IPS-NIHi7 (cell line): Measurements from ENCODE around the gene DCDC2C.

ENCODE experiments used
- DNase-seq: peaks from one replicate; pipeline ENCODE4 v3.0.0; 2012; ENCODE audit warnings: mixed read lengths; ENCODE audit errors: extremely low spot score

Gene DCDC2C

DNA sequence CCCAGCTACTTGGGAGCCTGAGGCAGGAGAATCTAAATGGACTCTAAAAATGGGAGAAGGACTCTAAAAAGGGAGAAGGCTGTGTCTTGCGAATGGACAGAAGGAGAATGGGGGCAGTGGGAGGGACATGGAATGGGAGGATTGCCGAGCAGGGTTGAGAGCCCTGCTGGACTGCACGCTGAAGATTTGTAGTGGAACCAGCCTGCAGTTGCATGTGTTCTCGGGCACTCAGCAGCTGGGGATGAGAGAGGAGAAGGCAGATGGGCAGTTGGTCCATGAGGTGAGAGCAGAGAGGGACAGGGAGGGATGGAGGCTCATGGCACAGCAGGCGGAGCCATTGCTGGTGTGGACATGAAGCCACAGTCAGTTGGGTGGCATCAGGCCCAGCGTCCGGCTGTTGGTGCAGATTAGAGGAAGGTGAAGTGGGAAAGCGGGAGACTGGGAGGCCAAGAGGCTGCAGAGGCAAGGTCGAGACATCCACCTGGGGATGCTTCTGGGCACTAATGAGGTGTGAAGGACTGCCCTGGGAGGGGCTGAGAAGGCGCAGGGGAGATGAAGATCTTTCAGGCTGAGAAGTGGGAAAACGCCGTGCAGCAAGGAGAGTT, 40.7 kb downstream of the DCDC2C start:
- DNase-seq = no peak

DNA sequence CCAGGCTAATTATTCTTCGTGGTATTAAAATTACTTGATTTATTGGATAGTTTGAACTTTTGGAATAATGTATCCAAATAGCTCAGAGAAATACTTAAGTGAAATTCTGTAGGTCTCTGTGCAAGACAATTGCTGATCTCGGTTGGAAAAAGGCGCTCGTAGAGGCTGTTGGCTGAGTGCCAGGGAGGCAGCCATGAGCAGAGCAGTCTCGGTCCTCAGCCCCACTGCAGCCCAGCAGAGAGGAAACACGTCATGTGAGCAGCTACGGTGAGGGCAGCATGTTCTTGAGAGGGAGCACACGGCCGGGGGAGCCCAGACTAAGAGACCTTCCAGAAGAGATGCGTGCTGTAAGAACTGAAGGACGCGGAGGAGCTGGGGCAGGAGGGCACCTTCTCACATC, 42.5 kb downstream of the DCDC2C start:
- DNase-seq = no peak

DNA sequence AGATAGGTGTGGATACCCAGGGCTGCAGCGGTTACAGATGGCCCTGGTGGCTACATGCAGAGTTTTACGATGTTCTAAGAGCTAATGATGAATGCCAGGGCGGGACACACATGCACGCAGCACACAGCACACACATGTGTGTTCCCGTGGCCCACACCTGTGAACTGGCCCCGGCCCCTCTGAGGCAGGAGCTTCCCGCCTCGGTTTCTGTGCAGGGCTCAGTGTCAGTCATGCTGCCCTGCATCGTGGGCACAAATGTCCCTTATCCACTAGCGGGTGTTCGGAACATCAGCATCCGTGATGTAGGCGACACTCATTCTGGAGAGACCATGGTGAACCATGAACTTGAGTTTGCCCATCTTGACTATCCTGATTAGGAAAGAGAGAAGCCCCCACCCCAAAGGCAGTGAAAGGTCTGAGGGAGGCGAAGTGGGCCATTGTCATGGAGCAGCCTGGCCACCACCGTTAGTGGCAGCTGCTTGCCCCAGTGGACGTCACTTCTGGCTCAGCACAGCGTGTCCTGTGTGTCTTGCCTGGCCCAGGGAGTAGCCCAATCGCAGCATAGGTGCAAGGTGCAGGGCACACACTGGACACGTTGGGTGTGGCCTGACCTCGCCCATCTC, 43.8 kb downstream of the DCDC2C start:
- no peak for DNase-seq

DNA sequence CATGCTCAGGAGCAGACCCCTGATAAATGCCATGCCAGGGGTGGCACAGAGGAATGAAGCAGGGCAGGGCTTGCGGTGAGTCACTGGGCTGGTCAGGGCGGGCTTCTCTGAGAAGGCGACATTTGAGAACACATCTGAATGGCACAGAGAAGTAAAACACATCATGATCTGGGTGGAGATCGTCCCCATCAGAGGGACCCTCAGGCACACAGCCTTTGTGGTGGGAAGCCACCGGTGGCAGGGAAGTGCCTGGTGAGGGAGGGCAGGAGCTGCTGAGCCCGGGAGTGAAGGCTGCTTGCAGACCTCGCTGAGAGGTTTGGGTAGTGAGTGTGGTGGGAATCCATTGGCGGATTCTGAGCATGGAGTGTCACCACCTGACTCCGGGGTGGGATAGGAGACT, 44.5 kb downstream of the DCDC2C start:
- no peak for DNase-seq

DNA sequence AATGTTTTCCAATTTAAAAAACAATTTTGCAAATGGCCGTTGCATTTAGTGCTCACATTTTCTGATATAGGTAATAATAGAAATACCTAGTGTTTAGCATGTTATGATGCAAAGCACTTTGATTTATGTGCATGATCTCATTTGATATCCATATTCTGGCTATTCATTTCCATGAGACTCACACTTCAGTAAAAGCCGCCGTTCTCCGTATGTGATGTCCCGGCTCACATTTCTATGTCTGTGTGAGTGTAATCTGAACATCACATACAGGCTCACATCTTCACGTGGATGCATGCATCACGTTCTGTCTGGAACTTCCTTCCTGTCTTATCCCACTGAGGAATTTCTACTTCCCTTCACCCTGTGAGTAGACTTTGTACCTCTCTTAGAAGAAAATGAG, 45.8 kb downstream of the DCDC2C start:
- DNase-seq = no peak

DNA sequence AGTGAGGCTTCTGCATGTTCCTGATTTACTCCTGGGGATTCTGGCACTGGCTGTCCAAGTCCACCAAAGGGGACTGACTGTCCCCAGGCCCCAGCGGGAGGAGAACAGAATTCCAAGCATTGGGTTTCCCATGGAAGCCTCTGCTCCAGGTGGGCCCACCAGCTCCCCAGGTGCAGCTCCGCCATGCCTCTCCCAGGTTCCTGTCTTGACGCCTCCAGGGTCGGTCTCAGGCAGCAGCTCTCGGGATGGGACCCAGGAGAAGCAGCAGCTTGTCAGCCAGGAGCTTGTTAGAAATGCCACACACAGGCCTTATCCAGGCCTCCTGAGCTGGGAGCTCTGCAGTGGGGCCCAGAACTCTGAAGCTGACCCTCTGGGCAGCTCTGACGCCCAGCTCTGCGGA, 47.9 kb downstream of the DCDC2C start:
- no peak for DNase-seq

DNA sequence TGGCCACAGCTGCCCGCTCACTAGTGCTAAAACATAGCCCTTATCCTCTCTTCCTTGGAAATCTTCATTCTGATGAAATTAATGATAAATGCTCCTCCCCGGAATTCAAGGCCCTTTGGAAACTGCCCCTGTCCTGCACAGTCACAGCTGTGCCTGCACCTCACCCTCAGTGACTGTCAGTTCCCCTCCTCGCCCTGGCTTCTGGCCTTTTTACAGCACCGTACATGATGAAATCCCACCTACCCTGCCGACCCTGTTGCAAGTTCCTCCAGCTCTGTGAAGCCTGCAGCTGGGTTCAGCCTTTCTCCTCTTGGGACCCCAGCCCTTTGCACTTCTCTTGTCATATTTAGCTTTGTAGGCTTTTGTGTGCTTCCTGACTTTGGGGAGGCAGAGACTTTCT, 48.4 kb downstream of the DCDC2C start:
- DNase-seq = no peak

DNA sequence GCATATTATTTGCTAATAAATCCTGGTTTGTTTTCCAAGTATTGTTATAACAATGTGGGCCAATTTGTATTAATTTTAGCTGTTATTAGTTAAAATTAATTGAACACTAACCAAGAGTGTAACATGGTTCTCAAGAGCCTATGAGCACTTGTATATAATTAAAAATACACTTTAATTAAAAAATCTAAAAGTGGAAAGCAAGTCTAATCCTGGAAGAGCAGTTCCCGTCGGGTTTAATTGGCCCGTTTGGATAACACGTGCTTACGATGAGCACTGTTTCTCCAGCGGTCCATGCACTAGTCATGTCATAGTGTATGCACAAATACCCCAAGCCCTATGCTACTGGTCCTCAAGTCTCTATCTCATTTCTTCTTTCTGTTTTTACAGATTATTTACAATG, 49.0 kb downstream of the DCDC2C start:
- DNase-seq = no peak

DNA sequence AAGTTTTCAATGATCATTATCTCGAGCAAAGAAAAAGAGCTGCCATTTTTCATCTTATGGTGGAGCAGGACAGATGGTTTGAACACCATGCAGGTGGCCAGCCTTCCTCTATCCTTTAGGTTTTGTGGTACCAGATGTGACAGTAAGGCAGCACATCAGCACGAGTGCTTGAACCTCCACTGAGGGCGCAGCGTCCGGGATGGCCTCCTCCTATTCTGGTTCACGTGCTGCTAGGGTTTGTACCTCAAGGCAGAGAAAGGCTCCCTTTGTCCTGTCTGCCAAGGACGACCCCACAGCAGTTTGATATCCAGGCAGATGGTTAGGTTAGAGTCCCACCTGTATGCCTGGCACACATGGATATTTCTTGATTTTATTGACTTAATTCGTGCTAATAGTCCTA, 50.2 kb downstream of the DCDC2C start:
- DNase-seq = no peak

DNA sequence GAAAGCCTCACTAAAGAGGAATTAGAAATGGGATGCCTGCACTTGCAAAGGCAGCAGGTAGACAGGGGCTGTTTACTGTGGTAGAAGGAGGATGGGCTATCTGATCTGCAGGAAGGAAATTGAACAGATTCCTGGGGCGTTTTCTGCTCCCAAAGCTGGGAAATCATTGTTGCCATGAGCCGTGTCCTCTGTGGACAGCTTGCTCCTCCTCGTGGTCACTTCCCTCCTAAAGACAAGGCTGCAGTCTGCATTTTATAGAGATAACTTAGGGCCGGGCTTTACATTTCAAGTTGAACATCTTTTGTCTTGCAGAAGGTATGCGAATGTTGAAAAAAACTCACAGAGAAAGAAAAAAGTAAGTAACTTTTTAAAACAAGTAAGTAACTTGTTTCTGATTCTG, 50.9 kb downstream of the DCDC2C start:
- no peak for DNase-seq

DNA sequence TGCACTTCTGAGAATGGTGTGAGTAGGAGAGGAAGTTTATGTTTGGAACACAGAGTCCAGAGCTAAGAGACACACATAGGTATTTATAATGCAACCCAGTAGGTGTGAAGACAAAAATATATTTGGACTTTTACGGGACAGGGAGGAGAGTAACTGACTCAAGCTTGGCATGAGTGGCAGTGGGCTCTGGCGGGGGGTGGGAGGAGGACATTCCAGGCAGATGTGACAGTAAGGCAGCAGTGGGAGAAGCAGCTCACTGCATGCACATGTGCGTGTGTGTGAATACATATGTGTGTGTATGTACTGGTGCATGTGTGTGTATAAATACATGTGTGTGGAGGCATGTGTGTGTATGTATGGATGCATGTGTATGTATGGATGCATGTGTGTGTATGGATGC, 51.4 kb downstream of the DCDC2C start:
- DNase-seq = no peak

DNA sequence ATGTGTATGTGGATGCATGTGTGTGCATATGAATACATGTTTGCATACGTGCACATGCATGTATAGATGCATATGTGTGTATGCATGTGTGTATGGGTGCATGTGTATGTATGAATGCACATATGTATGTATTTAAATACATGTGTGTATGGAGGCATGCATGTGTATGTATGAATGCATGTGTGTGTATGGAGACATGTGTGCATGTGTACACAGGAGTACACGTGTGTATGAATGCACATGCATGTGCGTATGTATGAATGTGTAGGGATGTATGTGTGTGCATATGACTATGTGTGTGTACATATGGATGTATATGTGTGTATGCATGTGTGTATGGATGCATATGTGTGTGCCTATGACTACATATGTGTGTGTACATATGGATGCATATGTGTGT, 51.9 kb downstream of the DCDC2C start:
- no peak for DNase-seq

DNA sequence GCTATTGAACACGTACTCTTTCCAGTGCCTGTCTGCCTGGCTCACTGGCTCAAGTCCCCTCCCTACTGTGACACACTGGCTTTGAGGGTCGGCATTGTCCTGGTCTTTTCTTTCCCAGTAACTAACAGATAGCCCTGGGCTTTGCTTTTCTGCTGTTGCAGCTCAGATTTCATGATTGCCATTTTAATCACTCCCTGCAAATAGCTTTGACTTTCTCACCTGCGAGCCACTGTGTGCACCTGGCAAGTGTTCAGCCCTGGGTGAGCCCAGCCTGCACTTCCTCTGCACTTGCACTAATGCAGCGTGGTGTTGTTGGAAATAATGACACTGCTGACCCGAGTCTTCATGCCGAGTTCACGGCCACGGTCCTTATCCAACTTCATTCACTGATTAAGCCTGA, 52.9 kb downstream of the DCDC2C start:
- no peak for DNase-seq

DNA sequence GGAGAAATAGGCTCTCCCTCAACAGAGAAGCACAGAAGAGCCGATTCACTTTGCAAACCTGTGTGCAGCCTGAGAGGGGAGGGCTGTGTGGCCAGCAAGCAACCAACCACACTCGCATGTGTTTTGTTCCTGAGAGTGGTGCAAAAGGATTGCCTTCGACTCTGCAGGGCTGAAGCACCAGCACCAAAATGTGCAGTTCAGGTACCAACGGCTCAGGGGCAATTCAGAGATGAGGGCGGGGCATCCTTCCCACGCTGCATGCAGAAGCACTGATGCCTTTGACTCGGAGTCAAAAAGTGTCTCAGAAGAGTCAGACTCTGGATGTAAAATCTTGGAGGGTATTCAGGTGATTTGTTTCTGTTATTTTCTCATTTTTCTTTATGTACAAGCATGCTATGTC, 55.5 kb downstream of the DCDC2C start:
- DNase-seq = no peak

DNA sequence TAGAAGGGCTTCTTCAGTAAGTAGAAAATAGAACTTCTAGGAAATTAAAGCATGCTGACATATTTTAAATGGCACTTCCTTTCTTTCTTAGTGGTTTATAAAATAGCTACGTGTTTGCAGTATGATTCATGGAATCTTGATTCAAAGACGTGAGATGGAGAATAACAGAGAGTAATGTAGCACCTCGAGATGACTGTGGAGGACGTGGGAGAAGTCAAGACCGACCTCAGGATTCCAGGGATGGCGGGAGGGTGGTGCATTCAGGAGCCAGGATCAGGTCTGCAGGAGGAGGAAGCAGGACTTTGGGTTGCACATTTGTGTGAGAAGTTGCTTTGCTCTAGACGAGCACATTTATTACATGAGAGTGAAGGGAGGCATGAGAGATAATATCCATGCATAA, 56.0 kb downstream of the DCDC2C start:
- DNase-seq = no peak

DNA sequence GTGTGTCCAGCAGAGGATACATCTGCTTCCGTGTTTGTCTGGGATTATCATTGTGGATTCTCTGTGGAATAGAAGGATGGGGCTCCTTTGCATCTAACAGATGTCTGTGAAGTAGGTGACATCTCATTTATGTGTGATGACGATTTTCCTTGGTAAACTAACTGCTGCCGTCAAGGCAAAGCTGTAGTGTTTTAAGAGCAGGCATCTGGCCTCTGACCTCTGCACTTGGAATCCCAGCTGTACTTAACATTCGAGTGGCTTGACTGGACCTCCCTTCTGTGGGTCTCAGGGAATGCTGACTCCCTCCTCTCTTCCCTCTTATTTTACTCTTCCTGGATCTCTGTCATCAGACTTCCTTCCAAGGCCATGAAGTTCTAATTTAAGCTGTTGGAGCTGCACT, 56.4 kb downstream of the DCDC2C start:
- no peak for DNase-seq

DNA sequence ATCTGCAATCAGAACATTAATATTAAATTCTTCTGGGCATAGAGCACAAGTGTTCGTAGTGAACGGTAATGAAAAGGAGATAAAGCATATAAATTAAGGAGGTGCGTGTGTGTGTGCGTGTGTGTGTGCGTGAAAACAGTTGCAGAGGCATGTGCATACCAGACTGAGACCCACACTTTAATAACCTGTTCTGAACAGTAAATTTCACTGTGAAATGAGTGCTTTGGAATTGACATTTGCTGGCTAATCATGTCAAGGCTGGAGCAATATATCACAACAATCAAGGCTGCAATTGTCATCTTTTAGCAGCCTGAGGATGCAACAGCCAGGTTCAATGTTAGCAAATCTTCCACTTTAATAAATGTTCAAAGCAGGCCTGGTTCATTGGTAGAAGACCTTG, 57.9 kb downstream of the DCDC2C start:
- DNase-seq = no peak

DNA sequence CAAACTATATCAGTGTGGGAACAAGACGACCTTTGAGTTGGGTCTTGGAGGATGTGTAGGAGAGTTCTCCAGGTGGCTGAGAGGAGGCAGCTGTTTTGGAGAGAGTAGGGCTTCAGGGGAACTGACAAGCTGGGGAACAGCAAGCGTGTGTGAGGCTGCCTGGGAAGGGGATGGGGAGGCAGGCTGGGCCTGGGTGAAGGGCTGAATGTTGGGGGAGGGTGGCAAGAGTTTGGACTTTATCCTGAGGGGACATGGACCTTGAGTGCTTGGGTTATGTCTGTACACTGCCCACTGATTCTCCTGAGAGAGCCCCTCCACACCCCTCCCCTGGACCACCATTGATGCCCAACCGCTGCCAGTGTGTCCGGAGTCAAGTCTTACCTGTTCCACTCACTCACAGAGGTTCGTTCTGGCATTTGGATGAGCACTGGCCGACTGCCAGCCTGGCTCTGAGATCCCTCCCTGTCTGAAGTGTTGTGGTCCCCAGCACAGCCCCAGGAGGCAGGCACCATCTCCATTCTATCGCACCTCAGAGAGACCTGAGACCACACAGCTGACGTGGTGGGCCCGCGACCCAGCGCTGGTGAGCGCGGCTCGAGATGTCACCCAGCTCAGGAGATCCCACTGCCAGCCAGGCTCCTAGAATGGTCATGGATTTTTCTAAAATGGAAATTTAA, 59.5 kb downstream of the DCDC2C start:
- no peak for DNase-seq

DNA sequence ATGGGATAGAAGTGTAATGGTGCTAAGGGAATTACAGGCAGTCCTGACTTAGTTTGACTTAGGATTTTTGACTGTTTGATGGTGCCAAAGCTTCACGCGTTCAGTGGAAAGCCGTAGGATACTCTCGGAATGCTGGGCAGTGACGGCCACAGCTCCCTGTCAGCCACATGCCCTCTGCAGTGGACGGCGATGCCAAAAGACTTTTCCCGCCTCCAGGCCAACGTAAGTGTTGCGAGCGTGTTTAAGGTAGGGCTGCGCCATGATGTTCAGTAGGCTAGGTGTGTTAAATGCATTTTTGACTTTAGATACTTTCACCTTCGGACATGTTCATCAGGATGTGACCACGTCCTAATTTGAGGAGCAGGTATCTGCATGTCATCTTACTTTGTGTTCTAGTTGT, 63.4 kb downstream of the DCDC2C start:
- no peak for DNase-seq

DNA sequence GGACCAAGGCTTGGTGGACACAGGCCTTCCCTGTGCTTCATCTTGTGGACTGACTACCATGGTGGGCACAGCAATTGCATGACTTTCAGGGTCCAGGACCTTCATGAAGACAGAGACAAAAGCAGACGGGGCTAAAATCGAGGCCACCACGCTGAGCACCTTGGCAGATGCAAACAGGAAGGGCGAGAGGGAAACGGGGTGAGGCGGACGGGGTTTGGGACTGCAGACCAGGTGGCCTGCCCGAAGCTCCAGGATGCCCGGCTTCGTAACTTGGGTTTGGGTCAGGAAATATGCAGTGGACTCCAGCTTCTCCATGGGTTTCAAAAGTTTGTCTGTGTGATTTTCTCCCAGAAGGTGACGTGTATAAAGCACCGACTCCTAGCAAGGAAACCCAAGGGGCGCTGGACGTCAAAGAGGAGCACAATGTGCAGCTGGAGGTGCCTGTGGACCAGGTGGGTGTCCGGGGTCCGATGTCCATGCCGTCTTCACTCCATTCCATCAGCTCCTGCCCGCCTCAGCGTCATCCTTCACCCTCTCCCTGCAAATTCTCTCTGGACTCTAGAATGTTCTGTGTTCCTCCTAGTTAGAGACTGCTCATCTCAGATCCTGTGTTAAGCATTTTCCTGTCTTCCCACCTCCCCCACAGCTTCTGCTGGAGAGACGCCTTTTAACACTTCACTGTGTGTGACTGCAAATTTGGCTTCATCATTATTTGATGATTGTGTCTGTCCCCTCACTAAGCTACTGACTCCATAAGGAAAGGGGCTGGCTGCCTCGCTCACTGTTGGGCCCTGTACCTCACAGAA, 65.8 kb downstream of the DCDC2C start:
- DNase-seq = no peak

DNA sequence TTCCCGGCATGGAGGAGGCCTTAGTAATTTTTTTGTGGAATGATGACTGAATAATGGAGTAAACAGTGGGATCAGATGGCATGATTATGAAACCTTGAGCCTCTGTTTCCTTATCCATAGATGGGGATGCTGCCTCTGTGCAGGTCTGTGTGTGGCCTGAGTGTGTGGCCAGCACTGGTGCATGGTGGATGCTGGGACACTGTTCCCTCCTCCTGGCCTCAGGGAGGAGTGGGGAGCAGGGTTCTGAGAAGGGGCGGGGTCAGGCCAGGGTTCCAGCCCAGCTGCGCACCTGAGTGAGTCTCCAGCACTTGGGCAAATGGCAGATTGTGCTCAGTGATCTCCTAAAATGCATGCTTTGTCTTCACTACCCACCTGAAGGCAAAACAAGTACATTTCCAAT, 66.4 kb downstream of the DCDC2C start:
- no peak for DNase-seq

DNA sequence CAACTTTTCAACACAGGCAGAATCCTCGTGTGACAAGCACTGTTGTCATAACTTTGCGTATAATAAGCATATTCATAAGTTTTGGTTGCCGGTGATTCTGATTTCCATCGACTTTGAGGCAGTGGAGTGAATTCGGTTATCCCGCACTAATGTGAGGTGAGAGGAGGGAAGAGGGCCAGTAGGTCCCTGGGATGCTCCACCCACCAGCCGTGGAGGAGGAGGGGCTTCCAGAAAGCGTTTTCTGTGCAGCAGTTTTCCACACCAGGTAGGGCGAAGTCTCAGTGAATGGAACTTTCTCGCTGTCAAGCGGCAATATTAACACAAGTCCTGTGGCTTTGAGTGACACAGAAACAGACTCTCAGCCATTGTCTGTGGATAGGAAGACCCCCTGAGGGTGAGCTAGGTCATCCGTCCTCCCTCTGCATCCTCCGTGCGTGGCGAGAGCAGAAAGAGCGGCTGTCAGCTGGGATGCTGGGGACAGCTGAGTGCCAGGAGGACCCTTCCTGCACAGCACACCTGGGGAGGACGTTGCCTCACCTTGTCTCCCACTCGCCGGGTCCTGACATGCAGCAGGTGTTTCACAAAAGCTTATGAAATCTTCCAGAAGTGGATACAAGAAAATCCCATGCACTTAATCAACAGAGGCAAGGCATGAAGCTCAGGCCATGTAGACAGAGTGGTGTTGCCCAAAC, 67.5 kb downstream of the DCDC2C start:
- no peak for DNase-seq
